Activated CD4-positive, alpha-beta T cell treated with anti-CD3 and anti-CD28 coated beads, Interleukin-2, amount 10 ng/mL, durations not matched to agents 24 days and 14 days (primary cell): ENCODE results near the gene SPATA13. TPM values are rescaled to one million over a fixed set of nuclear protein-coding genes. Genes with fewer than 3 reads are reported as not detected.
A peak's percentile ranks its signal among the peaks of the same experiment; 100 is the strongest.

Experiments used
- DNase-seq: peaks from one replicate; pipeline ENCODE4 v3.0.0; 2022
- H3K27ac Mint-ChIP-seq: one replicate; pipeline ENCODE4 v1.8.0; 2022; ENCODE audit warnings: mild to moderate bottlenecking, mixed read lengths
- H3K27me3 Mint-ChIP-seq: one replicate; pipeline ENCODE4 v1.8.0; 2022; ENCODE audit warnings: mixed read lengths
- H3K36me3 Mint-ChIP-seq: one replicate; pipeline ENCODE4 v1.8.0; 2022; ENCODE audit warnings: low read depth, mild to moderate bottlenecking, mixed read lengths
- H3K4me1 Mint-ChIP-seq: one replicate; pipeline ENCODE4 v1.8.0; 2021; ENCODE audit warnings: mixed read lengths
- H3K4me3 Mint-ChIP-seq: one replicate; pipeline ENCODE4 v1.8.0; 2022; ENCODE audit warnings: mild to moderate bottlenecking, moderate library complexity, mixed read lengths
- H3K9me3 Mint-ChIP-seq: one replicate; pipeline ENCODE4 v1.8.0; 2021; ENCODE audit warnings: mixed read lengths
- intact Hi-C: fragments of 100-400 bp; cut with micrococcal nuclease; formaldehyde crosslinking; loops from one replicate; pipeline ENCODE4 v1.15.1; 2023
- total RNA-seq: library from RNA; stranded (reverse); gene quantifications from 2 replicates; pipeline ENCODE4 v1.2.3, GENCODE V29; 2022

Gene SPATA13
- total RNA-seq, 1 donor from 2014 or later: 43.6 TPM

DNA sequence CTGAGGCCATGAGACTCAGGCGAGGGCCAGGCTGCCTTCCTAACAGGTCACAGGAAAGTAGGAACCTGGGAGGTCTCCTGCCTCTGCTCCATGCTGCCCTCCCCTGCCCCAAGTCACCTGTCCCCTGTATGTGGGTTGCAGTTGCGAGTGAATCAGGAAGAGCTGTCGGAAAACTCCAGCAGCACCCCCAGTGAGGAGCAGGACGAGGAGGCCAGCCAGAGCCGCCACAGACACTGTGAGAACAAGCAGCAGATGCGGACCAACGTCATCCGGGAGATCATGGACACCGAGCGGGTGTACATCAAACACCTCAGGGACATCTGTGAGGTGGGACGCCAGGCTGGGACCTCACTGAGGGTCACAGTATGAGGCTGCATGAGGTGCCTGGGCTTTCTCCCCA, 126.1 kb downstream of the SPATA13 start:
- H3K27me3 Mint-ChIP-seq: no peaks in the 10 kb centered on the region
- peaks cover 2% of the 10 kb centered on the region for H3K4me1 Mint-ChIP-seq
- H3K27ac Mint-ChIP-seq: no peak overlapping the region
- no peaks in the 10 kb centered on the region for H3K9me3 Mint-ChIP-seq
- no peak for DNase-seq
- peaks cover 68% of the 10 kb centered on the region for H3K36me3 Mint-ChIP-seq
- intact Hi-C loops: no loop called here
- no peak overlapping the region for H3K4me3 Mint-ChIP-seq

- peaks cover 68% of the 10 kb centered on the region for H3K36me3 Mint-ChIP-seq
- no peaks in the 10 kb centered on the region for H3K9me3 Mint-ChIP-seq
- DNase-seq: no peak
- intact Hi-C loops: no loop called here
- no peak overlapping the region for H3K4me3 Mint-ChIP-seq
- H3K27ac Mint-ChIP-seq: no peak overlapping the region
- H3K4me1 Mint-ChIP-seq: no peaks in the 10 kb centered on the region
- H3K27me3 Mint-ChIP-seq: no peaks in the 10 kb centered on the region
These were observed 127.3 kb downstream of the SPATA13 start for GRCh38 chr13:24287748-24288287.

DNA sequence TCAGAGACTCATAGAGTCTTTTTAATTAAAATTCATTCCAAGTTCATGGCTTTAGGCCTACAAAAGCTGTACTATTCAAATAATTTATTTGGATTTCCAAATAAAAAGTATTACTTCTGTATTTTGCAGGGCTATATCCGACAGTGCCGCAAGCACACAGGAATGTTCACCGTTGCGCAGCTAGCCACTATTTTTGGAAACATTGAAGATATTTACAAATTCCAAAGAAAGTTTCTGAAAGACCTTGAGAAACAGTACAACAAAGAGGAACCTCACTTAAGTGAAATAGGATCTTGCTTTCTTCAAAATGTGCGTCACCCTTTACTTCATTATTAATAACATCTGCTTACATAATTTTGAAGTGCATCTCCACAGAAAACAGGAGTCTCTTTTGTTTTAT, 128.3 kb downstream of the SPATA13 start:
- Mint-ChIP-seq H3K27ac (no peak overlapping the region), H3K36me3 (peaks cover 69% of the 10 kb centered on the region), H3K9me3 (no peaks in the 10 kb centered on the region), H3K4me1 (no peaks in the 10 kb centered on the region), H3K4me3 (no peak overlapping the region), H3K27me3 (no peaks in the 10 kb centered on the region)
- DNase-seq: no peak
- intact Hi-C loops: no loop called here

- peaks cover 72% of the 10 kb centered on the region for H3K36me3 Mint-ChIP-seq
- H3K9me3 Mint-ChIP-seq: no peaks in the 10 kb centered on the region
- H3K4me1 Mint-ChIP-seq: no peaks in the 10 kb centered on the region
- intact Hi-C loops: no loop called here
- H3K27ac Mint-ChIP-seq: no peak overlapping the region
- H3K4me3 Mint-ChIP-seq: no peak overlapping the region
- H3K27me3 Mint-ChIP-seq: no peaks in the 10 kb centered on the region
- DNase-seq: no peak
These were observed 129.9 kb downstream of the SPATA13 start for GRCh38 chr13:24290280-24290932.

- Mint-ChIP-seq H3K36me3 (peaks cover 74% of the 10 kb centered on the region), H3K27me3 (no peaks in the 10 kb centered on the region), H3K4me3 (no peak overlapping the region), H3K4me1 (no peaks in the 10 kb centered on the region), H3K27ac (no peak overlapping the region), H3K9me3 (no peaks in the 10 kb centered on the region)
- DNase-seq: no peak
- intact Hi-C loops: no loop called here
These were observed 132.0 kb downstream of the SPATA13 start for GRCh38 chr13:24292481-24292880.

DNA sequence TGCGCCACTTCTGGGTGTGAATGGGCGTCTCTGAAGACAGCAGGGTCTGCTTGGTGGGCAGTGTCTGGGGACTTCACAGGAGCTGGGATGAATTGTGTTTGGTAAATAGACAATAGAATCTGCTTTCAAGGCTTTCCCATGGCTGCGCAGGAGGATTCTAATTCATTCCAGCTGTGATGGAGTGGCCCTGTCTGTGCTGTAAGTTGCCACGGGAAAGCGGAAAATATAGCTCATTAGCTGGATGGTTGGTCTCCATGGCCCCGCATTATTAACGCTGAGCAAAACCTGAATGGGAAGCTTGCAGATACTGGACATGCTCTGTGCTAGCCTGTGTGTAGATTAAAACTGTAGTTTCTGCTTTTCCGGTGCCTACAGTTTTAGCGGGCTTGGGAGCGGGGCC, 133.2 kb downstream of the SPATA13 start:
- intact Hi-C loops: no loop called here
- no peaks in the 10 kb centered on the region for H3K9me3 Mint-ChIP-seq
- H3K27me3 Mint-ChIP-seq: no peaks in the 10 kb centered on the region
- DNase-seq: no peak
- H3K4me3 Mint-ChIP-seq: no peak overlapping the region
- peaks cover 73% of the 10 kb centered on the region for H3K36me3 Mint-ChIP-seq
- no peak overlapping the region for H3K27ac Mint-ChIP-seq
- H3K4me1 Mint-ChIP-seq: peaks cover 2% of the 10 kb centered on the region

- intact Hi-C loops: no loop called here
- H3K4me3 Mint-ChIP-seq: no peak overlapping the region
- H3K27me3 Mint-ChIP-seq: no peaks in the 10 kb centered on the region
- DNase-seq: no peak
- peak overlapping the region; percentile 66 for H3K27ac Mint-ChIP-seq
- peaks cover 2% of the 10 kb centered on the region for H3K4me1 Mint-ChIP-seq
- H3K36me3 Mint-ChIP-seq: peaks cover 76% of the 10 kb centered on the region
- H3K9me3 Mint-ChIP-seq: no peaks in the 10 kb centered on the region
These were observed 139.1 kb downstream of the SPATA13 start for GRCh38 chr13:24299488-24300114.

DNA sequence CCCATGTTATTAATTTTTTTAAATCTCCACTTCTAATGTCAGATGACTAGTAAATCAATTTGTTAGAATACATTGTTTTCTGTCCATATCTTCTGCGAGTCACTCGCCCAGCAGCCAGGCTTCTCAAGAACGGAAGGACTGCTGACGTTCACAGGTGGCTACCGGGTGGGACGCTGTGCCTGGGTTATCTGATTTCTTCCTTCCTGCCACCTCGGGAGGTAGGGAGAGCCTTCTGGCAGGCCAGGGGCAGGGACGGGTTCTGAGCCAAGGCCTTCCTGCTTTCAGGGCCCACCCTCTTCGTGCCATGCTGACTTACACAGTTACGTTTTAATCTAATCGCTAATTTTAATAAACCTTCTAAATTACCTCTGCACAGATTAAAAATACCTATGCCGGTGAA, 140.9 kb downstream of the SPATA13 start:
- Mint-ChIP-seq H3K9me3 (no peaks in the 10 kb centered on the region), H3K4me3 (no peak overlapping the region), H3K4me1 (peaks cover 2% of the 10 kb centered on the region), H3K27me3 (no peaks in the 10 kb centered on the region), H3K27ac (no peak overlapping the region), H3K36me3 (peaks cover 77% of the 10 kb centered on the region)
- DNase-seq: no peak
- intact Hi-C loops: no loop called here

- intact Hi-C loops: no loop called here
- no peaks in the 10 kb centered on the region for H3K9me3 Mint-ChIP-seq
- H3K36me3 Mint-ChIP-seq: peaks cover 72% of the 10 kb centered on the region
- no peaks in the 10 kb centered on the region for H3K27me3 Mint-ChIP-seq
- no peak overlapping the region for H3K4me3 Mint-ChIP-seq
- peaks cover 2% of the 10 kb centered on the region for H3K4me1 Mint-ChIP-seq
- DNase-seq: no peak
- H3K27ac Mint-ChIP-seq: no peak overlapping the region
These were observed 141.4 kb downstream of the SPATA13 start for GRCh38 chr13:24301911-24302310.

- no peak overlapping the region for H3K27ac Mint-ChIP-seq
- intact Hi-C loops: no loop called here
- no peaks in the 10 kb centered on the region for H3K9me3 Mint-ChIP-seq
These were observed 144.1 kb downstream of the SPATA13 start for GRCh38 chr13:24304620-24305019.

DNA sequence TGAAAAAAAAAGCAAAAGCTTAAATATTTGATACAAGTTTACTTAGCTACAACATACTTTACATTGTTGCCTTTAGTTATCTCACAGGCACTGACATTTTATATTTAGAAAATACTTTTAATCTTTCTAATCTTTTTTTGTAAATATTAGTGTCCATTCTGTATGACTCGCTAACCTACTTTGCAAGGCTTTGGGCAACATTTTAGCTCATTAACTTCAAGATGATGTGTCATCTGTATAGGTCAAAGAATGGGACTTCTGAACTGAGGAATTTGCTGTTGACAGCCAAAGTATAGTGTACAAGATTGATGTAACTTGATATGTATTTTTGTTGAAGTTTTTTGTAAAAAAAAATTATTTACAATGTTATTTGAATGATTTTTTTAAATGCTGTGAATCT, 146.1 kb downstream of the SPATA13 start:
- intact Hi-C loops: no loop called here

More at GRCh38 chr13:24304620-24305019, 144.1 kb downstream of the SPATA13 start:
- no peaks in the 10 kb centered on the region for H3K27me3 Mint-ChIP-seq
- H3K4me1 Mint-ChIP-seq: no peaks in the 10 kb centered on the region
- peaks cover 51% of the 10 kb centered on the region for H3K36me3 Mint-ChIP-seq
- H3K4me3 Mint-ChIP-seq: no peak overlapping the region
- no peak for DNase-seq

GRCh38 chr13:24307211-24308067, 146.9 kb downstream of the SPATA13 start:
- intact Hi-C loops: no loop called here
- Mint-ChIP-seq H3K36me3 (peaks cover 31% of the 10 kb centered on the region), H3K9me3 (no peaks in the 10 kb centered on the region), H3K27me3 (peaks cover 2% of the 10 kb centered on the region), H3K4me3 (no peak overlapping the region), H3K4me1 (no peaks in the 10 kb centered on the region), H3K27ac (no peak overlapping the region)
- DNase-seq: no peak

More for the DNA sequence above, 146.1 kb downstream of the SPATA13 start:
- H3K4me1 Mint-ChIP-seq: no peaks in the 10 kb centered on the region
- H3K27me3 Mint-ChIP-seq: no peaks in the 10 kb centered on the region
- H3K27ac Mint-ChIP-seq: no peak overlapping the region
- H3K4me3 Mint-ChIP-seq: no peak overlapping the region
- DNase-seq: no peak
- no peaks in the 10 kb centered on the region for H3K9me3 Mint-ChIP-seq
- H3K36me3 Mint-ChIP-seq: peaks cover 34% of the 10 kb centered on the region

GRCh38 chr13:24308068-24308445, 147.5 kb downstream of the SPATA13 start:
- Mint-ChIP-seq H3K27me3 (peaks cover 2% of the 10 kb centered on the region), H3K27ac (no peak overlapping the region), H3K36me3 (peaks cover 26% of the 10 kb centered on the region), H3K9me3 (no peaks in the 10 kb centered on the region), H3K4me1 (no peaks in the 10 kb centered on the region), H3K4me3 (no peak overlapping the region)
- DNase-seq: no peak
- intact Hi-C loops: no loop called here

DNA sequence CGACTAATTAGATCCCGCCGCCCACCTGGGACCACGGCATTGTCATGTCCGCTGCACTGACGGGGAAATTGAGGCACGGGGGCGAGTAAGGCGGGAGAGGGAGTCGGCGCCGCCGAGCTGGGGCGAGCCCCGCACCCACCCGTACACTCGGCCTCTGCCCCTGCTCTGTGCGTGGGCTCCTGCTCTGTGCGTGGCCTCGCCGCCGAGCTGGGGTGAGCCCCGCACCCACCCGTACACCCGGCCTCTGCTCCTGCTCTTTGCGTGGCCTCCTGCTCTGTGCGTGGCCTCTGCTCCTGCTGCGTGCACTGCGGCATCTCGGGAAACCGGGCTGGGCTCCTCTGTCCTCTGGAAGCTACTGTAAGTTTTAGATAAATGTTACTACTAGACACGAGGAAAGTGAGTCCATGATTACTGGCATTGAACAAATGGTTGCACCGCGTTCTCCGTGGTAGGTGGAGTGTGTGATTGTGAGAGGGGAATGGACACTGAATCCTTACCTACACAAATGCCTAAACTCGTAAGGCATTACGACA, 148.0 kb downstream of the SPATA13 start:
- no peak overlapping the region for H3K27ac Mint-ChIP-seq
- H3K9me3 Mint-ChIP-seq: no peaks in the 10 kb centered on the region
- no peak overlapping the region for H3K4me3 Mint-ChIP-seq
- H3K27me3 Mint-ChIP-seq: peaks cover 4% of the 10 kb centered on the region
- intact Hi-C loops: no loop called here
- DNase-seq: no peak
- no peaks in the 10 kb centered on the region for H3K4me1 Mint-ChIP-seq
- peaks cover 21% of the 10 kb centered on the region for H3K36me3 Mint-ChIP-seq
